GM18526 (cell line): ENCODE data around the gene SYDE1.

Source experiments
- POLR2A ChIP-seq: IDR thresholded peaks from 3 replicates; pipeline ENCODE4 v1.6.1; 2011; ENCODE audit not compliant: insufficient read length; ENCODE audit errors: extremely low read depth

Gene SYDE1

GRCh38 chr19:15107061-15108010 lies at the start of gene SYDE1:
SYDE1 (plus strand) TSS chr19:15107401; CDS start chr19:15107434, 33 bp downstream.
- TF ChIP-seq POLR2A, result no peak

GRCh38 chr19:15062036-15062435 lies 45.2 kb upstream of the SYDE1 start:
- no peak for TF ChIP-seq POLR2A

GRCh38 chr19:15072930-15073647 lies 34.1 kb upstream of the SYDE1 start:
- TF ChIP-seq POLR2A, result no peak

- TF ChIP-seq POLR2A, result no peak
Observed at GRCh38 chr19:15074371-15074770, 32.8 kb upstream of the SYDE1 start.

- TF ChIP-seq POLR2A, result no peak
Observed at GRCh38 chr19:15075806-15076205, 31.4 kb upstream of the SYDE1 start.

- TF ChIP-seq POLR2A, result no peak
Observed at GRCh38 chr19:15081911-15082310, 25.3 kb upstream of the SYDE1 start, which contains the start of gene OR1I1. OR1I1 (plus strand) TSS chr19:15082211; CDS start chr19:15087066, 4,855 bp downstream.

- TF ChIP-seq POLR2A, result no peak
Observed at GRCh38 chr19:15087182-15087581, 20.0 kb upstream of the SYDE1 start.

- TF ChIP-seq POLR2A, result no peak
Observed at GRCh38 chr19:15091918-15092753, 15.1 kb upstream of the SYDE1 start.

GRCh38 chr19:15093001-15093400 lies 14.2 kb upstream of the SYDE1 start:
- no peak for TF ChIP-seq POLR2A

GRCh38 chr19:15096223-15096622 lies 11.0 kb upstream of the SYDE1 start:
- no peak for TF ChIP-seq POLR2A

GRCh38 chr19:15098460-15098859 lies 8.7 kb upstream of the SYDE1 start:
- no peak for TF ChIP-seq POLR2A

- no peak for TF ChIP-seq POLR2A
Observed at GRCh38 chr19:15099017-15099582, 8.1 kb upstream of the SYDE1 start.

- no peak for TF ChIP-seq POLR2A
Observed at GRCh38 chr19:15101479-15102082, 5.6 kb upstream of the SYDE1 start.

- TF ChIP-seq POLR2A, result no peak
Observed at GRCh38 chr19:15104003-15104402, 3.2 kb upstream of the SYDE1 start.
